ENCODE results near the gene ERCC2. TPM values are rescaled to one million over a fixed set of nuclear protein-coding genes. Genes with fewer than 3 reads are reported as not detected.

Gene ERCC2
- total RNA-seq, 4 donors from 2014 or later, result 1.8 to 16.6 (median 10.5) TPM

- H3K4me1 ChIP-seq, result no peaks in the 10 kb centered on the region
- TF ChIP-seq CTCF (IDR thresholded peaks at IDR 0.05) (no peak), POLR2A (IDR thresholded peaks at IDR 0.05) (no peak)
- no peak overlapping the region for H3K4me3 ChIP-seq
- intact Hi-C loops (cut with DNase I; ENCODE audit: low total_unique reads), result no loop called here
- H3K9me3 ChIP-seq, result no peaks in the 10 kb centered on the region
- H3K27me3 ChIP-seq, result peaks cover 10 to 20% of the 10 kb centered on the region in 2 donors
- no peak overlapping the region for H3K27ac ChIP-seq
- H3K36me3 ChIP-seq, result no peaks in the 10 kb centered on the region
- no peak for DNase-seq
Observed at GRCh38 chr19:45385392-45386221, 15.2 kb upstream of the ERCC2 start.

- TF ChIP-seq CTCF (IDR thresholded peaks at IDR 0.05) (no peak), POLR2A (IDR thresholded peaks at IDR 0.05) (no peak)
- peaks cover 10 to 20% of the 10 kb centered on the region in 2 donors for H3K27me3 ChIP-seq
- no peak for DNase-seq
Observed at GRCh38 chr19:45382426-45382825, 12.1 kb upstream of the ERCC2 start.

GRCh38 chr19:45380107-45380506 lies 9.7 kb upstream of the ERCC2 start:
- Histone ChIP-seq H3K27me3 (peaks cover 2 to 3% of the 10 kb centered on the region in 2 donors), H3K4me1 (no peaks in the 10 kb centered on the region), H3K36me3 (no peaks in the 10 kb centered on the region), H3K9me3 (no peaks in the 10 kb centered on the region), H3K4me3 (no peak overlapping the region), H3K27ac (no peak overlapping the region)
- TF ChIP-seq CTCF (IDR thresholded peaks at IDR 0.05), result no peak
- TF ChIP-seq POLR2A (IDR thresholded peaks at IDR 0.05), result no peak
- intact Hi-C loops (cut with DNase I; ENCODE audit: low total_unique reads), result no loop called here
- DNase-seq, result no peak

More at GRCh38 chr19:45382426-45382825, 12.1 kb upstream of the ERCC2 start:
- no peaks in the 10 kb centered on the region for H3K36me3 ChIP-seq
- H3K4me1 ChIP-seq, result no peaks in the 10 kb centered on the region
- intact Hi-C loops (cut with DNase I; ENCODE audit: low total_unique reads), result no loop called here
- no peak overlapping the region for H3K27ac ChIP-seq
- H3K4me3 ChIP-seq, result no peak overlapping the region
- no peaks in the 10 kb centered on the region for H3K9me3 ChIP-seq

- Histone ChIP-seq H3K9me3 (no peaks in the 10 kb centered on the region), H3K36me3 (no peaks in the 10 kb centered on the region), H3K27me3 (no peaks in the 10 kb centered on the region), H3K4me1 (no peaks in the 10 kb centered on the region), H3K27ac (peak overlapping the region; percentile 21 to 60), H3K4me3 (no peak overlapping the region)
- TF ChIP-seq CTCF (IDR thresholded peaks at IDR 0.05) (no peak), POLR2A (IDR thresholded peaks at IDR 0.05) (no peak)
- DNase-seq, result peak; percentile 64 to 66
- intact Hi-C loops (cut with DNase I; ENCODE audit: low total_unique reads), result no loop called here
Observed at GRCh38 chr19:45376045-45376724, 5.8 kb upstream of the ERCC2 start.

GRCh38 chr19:45368737-45369340 lies 1.5 kb downstream of the ERCC2 start:
- Histone ChIP-seq H3K27ac (no peak overlapping the region), H3K4me3 (no peak overlapping the region), H3K27me3 (no peaks in the 10 kb centered on the region), H3K4me1 (peaks cover 0 to 6% of the 10 kb centered on the region in 2 donors), H3K36me3 (no peaks in the 10 kb centered on the region), H3K9me3 (no peaks in the 10 kb centered on the region)
- TF ChIP-seq CTCF (IDR thresholded peaks at IDR 0.05) (no peak), POLR2A (IDR thresholded peaks at IDR 0.05) (no peak)
- no peak for DNase-seq
- intact Hi-C loops (cut with DNase I; ENCODE audit: low total_unique reads), result no loop called here
